SK-N-MC (cell line): ENCODE data around the gene LOXHD1.

Experiments used
- EZH2 ChIP-seq: fragments of 200-600 bp; sonication (generic); IDR thresholded peaks from one replicate; pipeline ENCODE4 v1.6.1; 2017; ENCODE audit warnings: antibody characterized with exemption
- FOXP2 ChIP-seq: optimal IDR thresholded peaks from 2 replicates; pipeline ENCODE3; 2011; ENCODE audit warnings: mild to moderate bottlenecking, moderate library complexity; ENCODE audit not compliant: insufficient read depth; ENCODE audit errors: extremely low read length, control extremely low read depth
- POLR2AphosphoS5 ChIP-seq: IDR thresholded peaks from 2 replicates; pipeline ENCODE4 v1.6.1; 2012; ENCODE audit warnings: mild to moderate bottlenecking, low read depth, low read length, borderline replicate concordance

DNA sequence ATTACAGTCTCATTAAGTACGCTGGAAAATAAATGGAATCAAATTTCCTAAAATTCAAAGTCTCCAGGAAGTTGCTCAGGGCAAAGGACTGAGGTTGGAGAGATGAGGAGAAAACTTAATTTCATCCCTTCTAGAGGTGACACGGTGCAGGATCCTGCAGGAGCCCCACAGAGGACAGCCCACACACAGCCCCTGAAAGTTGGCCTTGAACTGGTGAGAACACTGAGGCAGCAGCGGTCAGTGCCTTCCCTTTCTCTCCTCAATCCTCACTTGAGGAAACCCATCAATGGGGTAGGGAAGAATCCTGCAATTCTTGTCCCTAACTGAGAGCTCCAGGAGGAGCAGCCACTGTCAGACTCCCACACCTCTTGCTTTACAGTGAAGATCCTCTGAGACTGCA is 37.5 kb downstream of the LOXHD1 start:
- TF ChIP-seq FOXP2 (no peak), POLR2AphosphoS5 (no peak), EZH2 (no peak)
